Stimulated activated CD4-positive, alpha-beta T cell treated with anti-CD3 and anti-CD28 coated beads, Interleukin-15, amount 100 ng/mL, for 1 hour (primary cell): Measurements from ENCODE around the gene OXA1L.
"Not testable (repeated sequence)": the region's sequence is repeated elsewhere in the genome, so short reads cannot be mapped to it uniquely, and the experiment has no call there.

ENCODE experiments used
- DNase-seq, 2 donors: peaks; one replicate each; pipeline ENCODE4 v3.0.0-alpha.2; 2020; ENCODE audit warnings: low read depth in 1 of 2, low spot score in 1 of 2

Gene OXA1L

GRCh38 chr14:22768947-22769346, 2.5 kb downstream of the OXA1L start:
- DNase-seq, result no peak

GRCh38 chr14:22769369-22769768, 2.9 kb downstream of the OXA1L start:
- DNase-seq, result no peak

GRCh38 chr14:22770481-22771187, 4.1 kb downstream of the OXA1L start:
- DNase-seq, result no peak

GRCh38 chr14:22772725-22773124, 6.2 kb downstream of the OXA1L start:
- DNase-seq, result no peak

GRCh38 chr14:22773162-22774010, 6.9 kb downstream of the OXA1L start:
- no peak for DNase-seq

GRCh38 chr14:22774011-22774706, 7.7 kb downstream of the OXA1L start:
- no peak for DNase-seq

- DNase-seq, result no peak
Measured at GRCh38 chr14:22776215-22776614, 9.7 kb downstream of the OXA1L start.

- DNase-seq, result not testable (repeated sequence)
Measured at GRCh38 chr14:22776849-22777248, 10.4 kb downstream of the OXA1L start.

GRCh38 chr14:22778084-22778483, 11.6 kb downstream of the OXA1L start:
- no peak for DNase-seq

GRCh38 chr14:22780105-22780679, 13.7 kb downstream of the OXA1L start:
- no peak for DNase-seq

- DNase-seq, result no peak
Measured at GRCh38 chr14:22780941-22781300, 14.4 kb downstream of the OXA1L start.

GRCh38 chr14:22781301-22781991, 15.0 kb downstream of the OXA1L start:
- no peak for DNase-seq

GRCh38 chr14:22786685-22787084, 20.2 kb downstream of the OXA1L start:
- no peak for DNase-seq

- DNase-seq, result no peak
Measured at GRCh38 chr14:22791301-22791700, 24.8 kb downstream of the OXA1L start.

GRCh38 chr14:22792158-22792557, 25.7 kb downstream of the OXA1L start:
- no peak for DNase-seq

GRCh38 chr14:22793550-22793949, 27.1 kb downstream of the OXA1L start:
- not testable (repeated sequence) for DNase-seq

GRCh38 chr14:22793976-22794375, 27.5 kb downstream of the OXA1L start:
- DNase-seq, result no peak

GRCh38 chr14:22794551-22794951, 28.1 kb downstream of the OXA1L start:
- DNase-seq, result no peak

- no peak for DNase-seq
Measured at GRCh38 chr14:22796087-22796707, 29.7 kb downstream of the OXA1L start.
